ENCODE measurements around the gene HS1BP3. TPM values are rescaled to one million over a fixed set of nuclear protein-coding genes. Genes with fewer than 3 reads are reported as not detected.
A peak's percentile ranks its signal among the peaks of the same experiment; 100 is the strongest.

Gene HS1BP3
- total and polyA plus RNA-seq, 9 of the 15 experiments (the other 6 are each of a cell fraction or from before 2014, with no cell fraction given): 0.41 to 8.3 (median 5.9) TPM

DNA sequence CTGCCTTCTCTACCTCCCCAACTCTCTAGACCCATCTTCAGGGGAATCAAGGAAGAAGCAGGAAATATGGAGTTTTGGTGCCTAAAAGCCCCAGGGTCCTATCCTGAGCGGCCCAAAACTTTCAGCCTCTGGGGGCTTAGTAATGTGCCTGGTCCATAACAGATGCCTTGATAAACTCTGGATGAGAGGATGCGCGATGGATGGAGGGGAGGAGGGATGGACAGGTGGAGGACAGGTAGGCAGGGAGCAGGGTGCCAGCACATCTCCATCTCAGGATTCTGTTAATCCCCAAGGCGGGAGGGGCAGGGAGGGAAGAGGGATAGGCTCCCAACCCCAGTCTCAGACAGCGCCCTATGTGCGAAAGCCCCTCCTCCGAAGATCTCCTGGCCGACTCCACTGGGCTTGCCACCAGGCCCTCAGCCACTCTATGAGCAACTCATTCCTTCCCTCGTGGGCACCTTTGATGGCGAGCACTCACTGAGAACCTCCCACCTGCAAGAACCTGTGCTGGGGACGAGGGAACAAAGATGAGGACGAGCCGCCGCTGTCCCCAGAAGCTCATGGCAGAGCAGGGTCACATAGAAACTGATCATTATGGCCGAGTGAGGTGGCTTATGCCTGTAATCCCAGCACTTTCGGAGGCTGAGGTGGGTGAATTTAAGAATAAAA, 23.1 kb downstream of the HS1BP3 start (continued):
- no peak for TF ChIP-seq TFAP4 (CRISPR knock-in tag; IDR thresholded peaks at IDR 0.05; ENCODE audit: borderline replicate concordance)

- Histone ChIP-seq H3K4me3 (no peak overlapping the region), H3K9ac (ENCODE audit: insufficient read depth in 1 of 2, low read depth in 2 of 2, low read length in 2 of 2) (peak overlapping the region in 1 of 2 experiments; percentile 22; a peak in 1 of 4 replicates), H3K9me1 (ENCODE audit: control insufficient read depth, insufficient read depth, low read length) (no peaks in the 10 kb centered on the region), H3K36me3 (ENCODE audit: control insufficient read depth, insufficient read depth, low read length) (no peaks in the 10 kb centered on the region), H3K27ac (ENCODE audit: extremely low read depth, low read depth, low read length) (no peak overlapping the region), H4K20me1 (replicated peaks; ENCODE audit: control insufficient read depth, insufficient read depth, low read length) (no peaks in the 10 kb centered on the region), H3K4me2 (ENCODE audit: insufficient read depth, low read length) (no peak overlapping the region), H2AFZ (ENCODE audit: low read depth, low read length) (no peak overlapping the region), H3K9me3 (replicated peaks; ENCODE audit: control insufficient read depth, insufficient read depth, low read depth, low read length) (no peaks in the 10 kb centered on the region), H3K4me1 (replicated peaks in 1 of 2; ENCODE audit: control insufficient read depth in 2 of 2, insufficient read depth in 2 of 2, low read length in 2 of 2) (no peaks in the 10 kb centered on the region), H3K79me2 (ENCODE audit: control insufficient read depth, insufficient read depth, low read length) (no peaks in the 10 kb centered on the region), H3K27me3 (ENCODE audit: control insufficient read depth in 2 of 2, insufficient read depth in 2 of 2, low read length in 2 of 2) (peaks cover 0 to 11% of the 10 kb centered on the region in 2 experiments; a peak in 1 of 5 replicates)
- no TSS peak for BruUV-seq (replicated peaks)
- ATAC-seq (no peak), FAIRE-seq (no peak), DNase-seq (ENCODE audit: extremely low read depth in 1 of 4, low spot score in 3 of 4) (no peak)
- intact Hi-C loops (cut with micrococcal nuclease) (no loop called here), in situ Hi-C loops (cut with MboI) (no loop called here)
- WGBS (ENCODE audit: insufficient coverage, low coverage, missing lambda C conversion rate): 39% methylated on average over 18 of the region's 20 CpGs
- POLR2A ChIA-PET: no interaction called here
- CTCF ChIA-PET (ENCODE audit: low intra/inter-chr PET ratio): no interaction called here
- TF ChIP-seq TRIM28 (IDR thresholded peaks at IDR 0.05): no peak
- TF ChIP-seq SIN3B (IDR thresholded peaks at IDR 0.05; ENCODE audit: low read depth): no peak
- no peak for TF ChIP-seq SRSF3 (IDR thresholded peaks at IDR 0.05; ENCODE audit: insufficient read depth, low read length)
- no peak for TF ChIP-seq MYBL2 (IDR thresholded peaks at IDR 0.05; ENCODE audit: low read depth)
- TF ChIP-seq MYBL2 (CRISPR knock-in tag; IDR thresholded peaks at IDR 0.05; ENCODE audit: borderline replicate concordance): no peak
- TF ChIP-seq, protein P1, sequence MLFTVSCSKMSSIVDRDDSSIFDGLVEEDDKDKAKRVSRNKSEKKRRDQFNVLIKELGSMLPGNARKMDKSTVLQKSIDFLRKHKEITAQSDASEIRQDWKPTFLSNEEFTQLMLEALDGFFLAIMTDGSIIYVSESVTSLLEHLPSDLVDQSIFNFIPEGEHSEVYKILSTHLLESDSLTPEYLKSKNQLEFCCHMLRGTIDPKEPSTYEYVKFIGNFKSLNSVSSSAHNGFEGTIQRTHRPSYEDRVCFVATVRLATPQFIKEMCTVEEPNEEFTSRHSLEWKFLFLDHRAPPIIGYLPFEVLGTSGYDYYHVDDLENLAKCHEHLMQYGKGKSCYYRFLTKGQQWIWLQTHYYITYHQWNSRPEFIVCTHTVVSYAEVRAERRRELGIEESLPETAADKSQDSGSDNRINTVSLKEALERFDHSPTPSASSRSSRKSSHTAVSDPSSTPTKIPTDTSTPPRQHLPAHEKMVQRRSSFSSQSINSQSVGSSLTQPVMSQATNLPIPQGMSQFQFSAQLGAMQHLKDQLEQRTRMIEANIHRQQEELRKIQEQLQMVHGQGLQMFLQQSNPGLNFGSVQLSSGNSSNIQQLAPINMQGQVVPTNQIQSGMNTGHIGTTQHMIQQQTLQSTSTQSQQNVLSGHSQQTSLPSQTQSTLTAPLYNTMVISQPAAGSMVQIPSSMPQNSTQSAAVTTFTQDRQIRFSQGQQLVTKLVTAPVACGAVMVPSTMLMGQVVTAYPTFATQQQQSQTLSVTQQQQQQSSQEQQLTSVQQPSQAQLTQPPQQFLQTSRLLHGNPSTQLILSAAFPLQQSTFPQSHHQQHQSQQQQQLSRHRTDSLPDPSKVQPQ (CRISPR knock-in tag; IDR thresholded peaks at IDR 0.05; ENCODE audit: borderline replicate concordance): no peak
- TF ChIP-seq NCOA2 (IDR thresholded peaks at IDR 0.05; ENCODE audit: partially characterized antibody in 2 of 2): no peak
- TF ChIP-seq ZNF75A (CRISPR knock-in tag; IDR thresholded peaks at IDR 0.05): no peak
- no peak for TF ChIP-seq SRSF7 (optimal IDR thresholded peaks at IDR 0.05; ENCODE audit: low read depth, low read length)
- TF ChIP-seq, protein P2, sequence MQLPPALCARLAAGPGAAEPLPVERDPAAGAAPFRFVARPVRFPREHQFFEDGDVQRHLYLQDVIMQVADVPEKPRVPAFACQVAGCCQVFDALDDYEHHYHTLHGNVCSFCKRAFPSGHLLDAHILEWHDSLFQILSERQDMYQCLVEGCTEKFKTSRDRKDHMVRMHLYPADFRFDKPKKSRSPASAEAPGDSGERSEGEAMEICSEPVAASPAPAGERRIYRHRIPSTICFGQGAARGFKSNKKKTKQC (CRISPR knock-in tag; IDR thresholded peaks at IDR 0.05): no peak
- no peak for TF ChIP-seq SUPT5H (IDR thresholded peaks at IDR 0.05)
Observed at GRCh38 chr2:20626698-20627513, 24.0 kb downstream of the HS1BP3 start.
